Measurements from ENCODE around the gene SH3BP1.
A peak's percentile ranks its signal among the peaks of the same experiment; 100 is the strongest.

SH3BP1 gene

GRCh38 chr22:37674248-37674647, 34.8 kb downstream of the SH3BP1 start:
- Histone ChIP-seq H3K36me3 (no peaks in the 10 kb centered on the region), H3K4me1 (peaks cover 15% of the 10 kb centered on the region), H3K9me3 (no peaks in the 10 kb centered on the region), H3K4me3 (ENCODE audit: low read depth, low read length) (no peak overlapping the region), H3K27me3 (no peaks in the 10 kb centered on the region)
- TF ChIP-seq CTCF (IDR thresholded peaks at IDR 0.05; ENCODE audit: low read depth, low read length): no peak
- DNase-seq: no peak

GRCh38 chr22:37674951-37675929, 35.8 kb downstream of the SH3BP1 start, which contains the start of gene LGALS1:
Gene LGALS1 (plus strand): TSS chr22:37675636. CDS start chr22:37675703, 67 bp downstream.
- TF ChIP-seq CTCF (IDR thresholded peaks at IDR 0.05; ENCODE audit: low read depth, low read length): peak; percentile 10; the same call in 1 of the 2 replicates
- H3K27me3 ChIP-seq: no peaks in the 10 kb centered on the region
- peak within 1 kb of the TSS; percentile 52 for H3K4me3 ChIP-seq (ENCODE audit: low read depth, low read length)
- peak; percentile 94 for DNase-seq
- no peaks in the 10 kb centered on the region for H3K9me3 ChIP-seq
- peaks cover 15% of the 10 kb centered on the region for H3K4me1 ChIP-seq
- H3K36me3 ChIP-seq: no peaks in the 10 kb centered on the region

- Histone ChIP-seq H3K9me3 (no peaks in the 10 kb centered on the region), H3K4me3 (ENCODE audit: low read depth, low read length) (peak overlapping the region; percentile 52), H3K27me3 (no peaks in the 10 kb centered on the region), H3K4me1 (peaks cover 15% of the 10 kb centered on the region), H3K36me3 (no peaks in the 10 kb centered on the region)
- TF ChIP-seq CTCF (IDR thresholded peaks at IDR 0.05; ENCODE audit: low read depth, low read length): no peak
- peak; percentile 37 for DNase-seq
These were observed 36.7 kb downstream of the SH3BP1 start for GRCh38 chr22:37675930-37676735.

GRCh38 chr22:37676736-37677492, 37.4 kb downstream of the SH3BP1 start:
- no peaks in the 10 kb centered on the region for H3K36me3 ChIP-seq
- H3K4me1 ChIP-seq: peaks cover 15% of the 10 kb centered on the region
- H3K9me3 ChIP-seq: no peaks in the 10 kb centered on the region
- peak overlapping the region; percentile 52 for H3K4me3 ChIP-seq (ENCODE audit: low read depth, low read length)
- DNase-seq: peak; percentile 94
- TF ChIP-seq CTCF (IDR thresholded peaks at IDR 0.05; ENCODE audit: low read depth, low read length): no peak
- no peaks in the 10 kb centered on the region for H3K27me3 ChIP-seq

GRCh38 chr22:37677493-37677974, 38.1 kb downstream of the SH3BP1 start:
- H3K9me3 ChIP-seq: no peaks in the 10 kb centered on the region
- H3K36me3 ChIP-seq: no peaks in the 10 kb centered on the region
- DNase-seq: no peak
- TF ChIP-seq CTCF (IDR thresholded peaks at IDR 0.05; ENCODE audit: low read depth, low read length): no peak
- H3K27me3 ChIP-seq: no peaks in the 10 kb centered on the region
- H3K4me1 ChIP-seq: peaks cover 15% of the 10 kb centered on the region
- H3K4me3 ChIP-seq (ENCODE audit: low read depth, low read length): peak overlapping the region; percentile 52

Measured in BE2C (cell line).